HG03565 (cell line): ENCODE measurements around the gene LOX.
A peak's percentile ranks its signal among the peaks of the same experiment; 100 is the strongest.

Experiments used
- ATAC-seq: cut with Tn5 transposase; IDR thresholded peaks from one replicate; pipeline ENCODE4 v1.9.1; 2021; ENCODE audit warnings: mild to moderate bottlenecking, moderate library complexity; ENCODE audit not compliant: unreplicated experiment

Gene LOX, protein sequence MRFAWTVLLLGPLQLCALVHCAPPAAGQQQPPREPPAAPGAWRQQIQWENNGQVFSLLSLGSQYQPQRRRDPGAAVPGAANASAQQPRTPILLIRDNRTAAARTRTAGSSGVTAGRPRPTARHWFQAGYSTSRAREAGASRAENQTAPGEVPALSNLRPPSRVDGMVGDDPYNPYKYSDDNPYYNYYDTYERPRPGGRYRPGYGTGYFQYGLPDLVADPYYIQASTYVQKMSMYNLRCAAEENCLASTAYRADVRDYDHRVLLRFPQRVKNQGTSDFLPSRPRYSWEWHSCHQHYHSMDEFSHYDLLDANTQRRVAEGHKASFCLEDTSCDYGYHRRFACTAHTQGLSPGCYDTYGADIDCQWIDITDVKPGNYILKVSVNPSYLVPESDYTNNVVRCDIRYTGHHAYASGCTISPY

DNA sequence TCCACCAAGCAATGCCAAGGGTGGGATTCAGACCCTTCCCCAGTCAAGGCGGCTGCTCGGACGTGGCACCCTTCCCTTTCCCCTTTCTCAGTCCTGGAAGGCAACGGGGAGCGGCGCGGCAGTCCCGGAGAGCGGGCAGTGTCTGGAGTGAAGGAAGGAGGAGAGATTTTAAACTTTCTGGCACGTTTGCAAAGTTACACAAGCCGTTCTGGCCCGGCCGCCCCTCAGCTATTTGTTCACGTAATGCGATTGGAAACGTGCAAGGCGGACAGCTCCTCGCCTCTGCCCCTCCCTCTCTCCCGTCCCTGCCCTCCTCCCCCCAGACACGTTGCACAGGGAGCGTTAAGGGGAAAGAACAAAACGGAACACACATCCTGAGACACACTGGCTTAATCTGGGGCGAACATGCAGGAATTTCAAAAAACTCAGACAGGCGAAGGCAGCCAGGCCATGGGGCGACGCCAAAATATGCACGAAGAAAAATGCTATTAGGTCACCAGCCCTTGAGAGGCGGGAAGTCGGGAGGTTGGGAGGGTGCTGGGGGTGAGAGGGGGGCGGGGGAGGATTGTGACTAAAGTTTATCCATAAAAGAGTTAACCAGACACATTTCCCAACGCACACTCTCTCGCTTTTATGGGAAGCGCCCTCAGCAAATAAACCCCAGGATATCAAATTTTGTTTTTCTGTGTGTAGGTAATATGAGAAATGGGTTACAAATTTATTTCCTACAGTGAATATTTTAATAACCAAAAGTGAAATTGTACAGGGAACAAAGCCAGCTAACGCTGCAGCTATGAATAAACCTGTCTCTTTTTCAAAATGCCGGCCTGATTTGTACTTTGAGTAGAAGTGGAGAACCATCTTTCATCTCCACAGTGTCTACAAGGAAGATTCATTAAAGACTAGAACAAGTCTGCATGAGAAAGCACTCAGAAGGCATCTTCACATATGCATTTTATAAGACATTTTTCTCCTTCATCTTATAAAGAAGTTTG lies at the start of gene LOX:
LOX (minus strand) TSS at position 144 of the 995 bp plus-strand sequence. CDS start 274 bp downstream, outside the sequence.
- ATAC-seq = no peak

DNA sequence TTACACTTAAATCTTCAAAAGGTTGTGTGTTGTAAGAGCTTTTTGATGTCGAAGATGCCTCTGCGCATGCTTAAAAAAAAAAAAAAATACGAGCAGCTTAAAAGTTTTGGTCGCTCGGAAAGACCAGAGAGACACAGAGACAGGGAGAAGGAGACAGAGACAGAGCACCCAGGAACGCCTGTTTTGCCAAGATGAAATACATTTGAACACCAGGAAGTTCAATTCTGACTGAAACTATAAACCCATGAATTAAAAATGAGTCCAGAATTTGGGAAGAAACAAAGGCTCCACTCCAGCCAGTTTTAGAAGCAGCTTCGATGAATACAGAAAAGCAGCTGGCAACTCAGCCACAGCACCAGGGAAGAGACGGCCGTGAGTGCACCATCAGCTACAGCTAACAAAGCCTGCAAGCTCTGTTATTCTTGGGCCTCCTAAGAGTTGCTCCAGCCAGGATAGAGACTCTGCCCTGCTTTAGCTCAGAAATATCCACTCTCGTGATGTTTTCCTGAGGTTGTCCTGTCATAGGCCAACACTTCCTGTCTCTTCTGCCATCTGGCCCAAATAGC lies 48.8 kb upstream of the LOX start:
- no peak for ATAC-seq

DNA sequence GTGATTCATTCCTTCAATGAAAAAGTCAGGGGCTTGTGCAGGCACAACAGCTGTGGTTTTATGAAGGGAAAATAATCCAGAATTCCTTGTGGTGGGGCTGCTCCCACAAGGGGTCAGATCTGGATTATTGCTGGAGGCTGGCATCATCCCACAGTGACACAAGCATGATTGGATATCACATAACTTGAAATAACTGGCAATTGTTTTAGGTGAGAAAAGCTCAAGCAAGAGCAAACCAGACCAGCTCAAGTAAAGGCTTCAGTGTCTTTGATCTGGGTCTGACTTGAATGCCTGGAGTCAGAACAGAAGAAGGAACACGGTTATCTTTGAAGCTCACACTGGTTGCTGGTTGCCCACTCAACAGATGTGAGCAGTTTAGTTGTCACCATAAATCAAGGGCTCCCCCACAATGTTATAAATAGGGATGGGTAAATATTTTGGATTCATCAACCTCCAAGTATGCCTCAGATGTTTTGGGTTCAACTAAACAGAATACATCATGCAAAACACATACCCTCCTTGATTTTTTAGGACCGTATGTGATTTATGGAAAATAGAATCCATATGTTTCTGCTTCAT lies 48.2 kb upstream of the LOX start:
- no peak for ATAC-seq

DNA sequence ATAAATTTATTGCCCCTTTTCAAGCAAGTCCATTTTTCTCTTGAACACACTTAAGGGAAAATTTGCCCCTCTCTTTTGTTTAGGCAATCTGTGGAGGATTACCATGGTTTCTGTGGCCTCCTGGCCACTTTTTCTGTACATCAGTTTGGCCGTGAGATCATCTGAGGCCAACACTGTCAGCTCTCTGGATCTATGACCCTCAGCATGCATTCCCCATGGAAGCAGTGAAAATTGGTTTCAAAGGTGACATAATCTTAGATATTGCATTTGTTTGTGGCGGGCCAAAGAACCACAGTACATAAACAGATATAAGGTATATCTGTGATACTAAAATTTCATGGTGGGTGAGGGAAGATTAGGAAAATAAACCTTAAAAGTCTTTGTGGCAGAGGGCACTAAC lies 46.7 kb upstream of the LOX start:
- ATAC-seq = no peak

DNA sequence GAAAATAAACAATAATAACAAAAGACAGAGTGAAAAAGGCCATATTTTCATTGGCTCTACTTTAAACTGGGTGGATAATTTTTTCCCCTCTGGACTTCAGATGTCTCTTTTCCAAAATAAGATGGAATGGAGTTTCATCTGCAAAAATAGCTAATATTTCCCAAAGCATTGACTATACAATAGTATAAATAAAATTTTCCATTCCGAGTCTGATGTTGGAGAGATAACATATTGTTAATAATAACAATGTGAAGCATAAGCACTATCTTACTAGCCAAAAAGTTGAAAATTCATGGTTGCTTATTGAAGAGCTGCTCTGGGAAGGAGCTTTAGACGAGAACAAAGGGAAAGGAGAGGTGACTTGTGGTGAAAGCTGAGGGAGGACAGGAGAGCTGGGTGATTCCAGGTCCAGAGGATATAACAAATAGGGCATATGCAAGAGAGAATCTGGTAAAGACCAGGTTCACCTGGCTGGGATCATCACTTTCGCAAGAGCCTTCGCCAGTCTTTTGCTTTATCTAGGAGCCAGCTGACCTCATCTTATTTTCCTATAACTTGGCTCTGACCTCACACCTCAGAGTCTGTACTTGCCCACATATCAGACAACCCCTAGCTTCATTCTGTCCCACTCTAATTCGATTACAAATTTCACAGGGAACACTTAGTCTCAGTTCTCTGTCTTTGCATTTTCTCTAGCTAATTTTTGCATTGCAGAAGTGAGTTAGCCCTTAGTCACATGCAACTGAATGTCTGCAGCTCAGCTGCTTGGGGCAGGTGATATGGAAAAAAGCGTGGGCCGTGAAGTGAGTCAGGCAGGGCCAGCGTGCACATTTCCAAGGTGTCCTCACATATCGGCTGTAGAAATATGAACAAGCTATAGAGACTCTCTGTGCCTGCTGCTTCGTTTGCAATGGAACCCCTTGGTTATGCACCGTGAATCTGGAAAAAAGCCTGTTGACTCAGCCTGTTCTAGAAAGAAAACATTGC lies 43.7 kb upstream of the LOX start:
- no peak for ATAC-seq

DNA sequence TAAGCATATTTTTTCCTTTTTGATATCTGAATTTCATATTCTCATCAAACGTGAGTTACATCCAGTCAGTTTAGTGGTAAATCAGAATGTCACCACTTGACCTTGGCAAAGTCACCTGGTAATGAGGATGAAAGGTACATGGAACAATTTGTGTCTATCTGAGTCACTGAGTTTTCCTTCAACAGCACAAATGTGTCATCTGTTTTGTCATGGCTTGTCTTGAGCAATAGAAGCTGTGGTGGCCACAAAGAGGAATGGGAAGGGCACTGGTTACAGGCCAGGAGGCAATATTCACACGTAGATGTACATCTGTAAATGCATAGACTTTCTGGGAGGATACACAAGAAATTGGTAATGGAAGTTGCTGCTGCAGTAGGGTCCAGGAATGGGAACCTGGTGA lies 42.9 kb upstream of the LOX start:
- ATAC-seq = no peak

DNA sequence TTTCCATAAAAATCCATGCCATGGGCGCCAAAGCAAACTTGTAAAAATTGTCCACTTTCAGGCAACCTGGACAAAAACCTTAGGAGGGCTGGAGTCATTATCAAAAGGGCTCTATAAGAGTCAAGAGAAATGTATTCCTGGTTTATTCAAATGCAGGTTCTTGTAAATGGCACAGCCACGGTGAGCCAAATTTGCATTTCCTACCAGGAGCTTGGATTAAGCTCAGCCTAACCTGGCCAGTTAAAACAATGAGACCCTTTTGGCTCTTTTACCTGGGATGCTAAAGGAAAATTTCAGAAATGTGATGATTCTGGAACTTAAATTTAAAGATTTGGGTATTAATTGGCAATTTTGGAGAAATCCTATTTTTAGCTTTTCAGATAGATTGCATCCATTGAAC lies 42.4 kb upstream of the LOX start:
- ATAC-seq = no peak

DNA sequence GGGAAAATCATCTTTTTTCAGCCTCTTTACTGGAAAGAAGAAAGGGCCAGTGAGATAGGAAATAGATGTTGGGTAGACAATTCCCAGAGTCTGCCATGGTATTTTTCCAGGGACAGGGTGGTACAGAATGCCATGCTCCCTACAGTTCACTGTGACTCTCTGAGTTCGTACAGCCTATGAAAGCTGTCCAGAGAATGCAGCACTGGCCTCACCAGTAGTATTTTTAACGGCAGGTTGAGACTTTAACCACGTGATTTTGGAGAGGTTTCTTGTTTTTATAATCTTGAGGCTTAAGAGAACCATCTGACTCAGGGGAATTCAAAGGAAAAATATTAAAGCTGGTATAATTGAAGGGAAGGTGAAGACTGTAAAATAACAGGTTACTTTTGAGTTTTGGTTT lies 41.1 kb upstream of the LOX start:
- ATAC-seq = no peak

DNA sequence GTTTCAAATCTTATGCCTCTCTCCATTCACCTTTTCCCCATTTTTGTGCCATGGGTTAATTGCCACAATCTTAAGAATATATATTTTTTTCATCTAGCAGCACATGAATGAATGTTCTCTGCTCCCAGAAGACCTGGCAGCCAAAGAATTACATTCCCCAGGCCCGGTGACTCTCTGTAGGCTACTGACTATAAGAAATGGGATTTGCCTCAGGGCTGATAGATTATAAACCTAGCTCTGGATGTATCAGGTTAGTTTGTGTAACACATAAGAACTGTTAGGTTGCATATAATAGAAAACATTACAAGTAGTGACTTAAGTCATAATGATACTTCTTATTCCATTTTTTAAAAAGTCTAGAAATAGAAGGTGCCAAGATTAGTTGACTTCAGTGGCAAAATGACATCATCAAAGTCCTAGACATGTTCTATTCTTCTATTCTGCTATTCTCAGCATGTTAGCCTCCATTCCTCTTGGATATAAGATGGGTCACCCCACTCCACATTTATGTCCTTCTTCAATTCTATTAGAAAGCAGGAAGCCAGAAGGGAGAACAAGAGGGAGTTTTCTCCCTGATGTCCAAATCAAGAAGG lies 40.4 kb upstream of the LOX start:
- no peak for ATAC-seq

DNA sequence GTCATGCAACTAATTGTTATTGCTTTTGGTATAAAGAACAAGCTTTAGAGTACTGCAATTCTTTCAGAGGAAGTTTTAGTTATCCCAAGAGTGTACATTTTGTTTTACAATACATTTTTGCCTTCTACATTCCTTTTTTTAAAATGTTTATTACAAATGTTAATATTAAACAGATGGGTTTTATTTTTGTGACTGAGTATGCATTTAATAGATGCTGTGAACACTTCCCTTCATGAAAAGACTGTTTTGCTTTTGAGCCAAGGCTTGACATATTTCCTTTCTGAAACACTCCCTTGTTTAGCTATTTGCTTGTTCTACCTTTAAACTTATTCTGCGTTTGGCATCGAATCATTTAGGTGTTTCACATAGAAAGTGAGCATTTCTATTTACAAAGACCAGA lies 36.4 kb upstream of the LOX start:
- no peak for ATAC-seq

DNA sequence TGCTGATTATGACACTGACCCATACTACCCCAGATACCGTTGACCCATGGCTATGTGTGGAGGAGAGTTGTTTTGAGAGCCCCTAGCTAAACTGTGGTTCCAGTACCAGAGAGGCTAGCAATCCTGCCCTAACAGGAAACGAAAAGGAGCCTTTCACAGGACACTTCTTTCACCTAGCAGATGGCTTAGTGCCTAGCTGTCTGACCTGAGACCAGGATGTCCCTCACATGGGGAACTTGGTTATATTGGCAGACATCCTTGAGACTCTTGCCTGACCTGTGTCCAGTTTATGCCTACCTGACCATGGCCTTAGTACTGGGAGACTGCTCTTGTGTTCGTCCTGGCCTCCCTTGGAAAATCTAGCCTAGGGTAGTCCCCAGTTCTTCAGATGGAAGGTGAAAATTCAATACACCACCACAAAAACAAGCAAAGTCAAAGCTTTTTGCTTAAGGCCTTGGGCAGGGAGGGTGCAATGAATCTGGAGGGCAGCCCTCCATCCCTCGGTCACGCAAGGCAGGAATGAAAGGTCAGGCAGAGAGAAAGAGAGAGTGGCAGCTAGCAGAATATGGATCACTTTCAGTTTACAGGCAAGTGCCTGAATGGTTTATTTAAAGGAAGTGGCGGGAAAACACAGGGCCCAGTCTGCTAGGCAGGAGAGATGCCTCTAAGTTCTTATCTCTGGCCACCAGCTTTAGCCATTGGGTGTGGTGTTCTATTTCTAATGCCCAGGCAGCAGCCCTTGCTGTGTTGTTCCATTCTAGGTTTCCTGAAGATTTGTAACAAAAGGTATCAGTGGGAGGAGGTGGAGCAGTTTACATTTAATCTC lies 34.9 kb upstream of the LOX start:
- ATAC-seq = no peak

DNA sequence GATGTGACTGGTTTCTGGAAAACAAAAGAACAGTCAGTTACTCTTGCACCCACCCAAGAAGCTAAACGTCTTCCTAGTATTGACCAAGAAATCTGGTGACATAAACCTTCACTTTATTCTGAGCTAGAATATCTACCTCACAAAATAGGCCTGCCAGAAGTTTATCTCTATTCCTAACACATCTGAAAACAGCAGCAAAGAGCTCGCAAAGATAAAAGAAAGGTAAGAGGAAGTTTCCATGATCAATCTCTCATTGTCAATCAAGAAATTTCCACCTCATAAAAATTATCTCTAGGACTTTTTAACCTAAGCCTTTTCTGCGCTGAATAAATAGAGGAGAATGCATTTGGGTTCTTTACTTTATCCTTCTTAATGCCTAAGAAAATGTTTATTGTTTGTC lies 34.0 kb upstream of the LOX start:
- no peak for ATAC-seq

DNA sequence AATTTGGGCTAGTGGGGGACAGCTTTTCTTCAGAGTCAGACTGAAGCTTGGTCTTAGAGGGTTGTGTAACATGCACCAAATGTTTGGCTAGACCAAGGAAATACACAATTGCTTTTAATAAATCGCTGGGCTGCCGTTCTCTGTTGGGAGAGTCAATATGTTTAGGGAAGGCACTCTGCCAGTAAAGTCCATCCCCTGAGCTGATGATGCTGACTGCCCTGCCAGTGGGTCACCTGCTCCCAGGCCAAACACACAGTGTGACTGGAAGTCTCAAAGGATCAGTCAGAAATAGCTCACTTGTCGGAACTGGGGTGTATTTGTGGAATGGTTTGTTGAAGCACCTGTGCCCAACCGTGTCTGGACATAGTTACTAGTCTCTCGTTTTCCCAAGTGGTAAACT lies 33.4 kb upstream of the LOX start:
- no peak for ATAC-seq

DNA sequence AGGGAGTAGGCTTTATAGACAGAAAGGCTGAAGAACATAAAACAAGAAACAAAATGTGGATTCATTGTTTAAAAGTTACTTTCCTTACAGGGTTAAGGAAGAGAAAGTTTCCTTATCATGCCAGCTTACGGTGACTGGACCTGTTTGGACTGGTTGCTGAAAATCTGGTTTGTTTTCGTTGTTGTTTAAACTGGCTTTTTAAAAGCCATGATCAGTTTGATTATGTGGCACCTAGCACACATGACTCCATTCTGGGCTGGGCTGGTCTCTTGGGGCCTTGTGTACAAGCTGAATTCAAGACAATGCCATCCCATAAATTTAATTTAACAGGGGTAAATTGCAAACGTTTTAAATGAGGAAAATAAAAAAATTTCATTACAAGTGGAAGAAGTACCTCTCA lies 32.9 kb upstream of the LOX start:
- no peak for ATAC-seq

DNA sequence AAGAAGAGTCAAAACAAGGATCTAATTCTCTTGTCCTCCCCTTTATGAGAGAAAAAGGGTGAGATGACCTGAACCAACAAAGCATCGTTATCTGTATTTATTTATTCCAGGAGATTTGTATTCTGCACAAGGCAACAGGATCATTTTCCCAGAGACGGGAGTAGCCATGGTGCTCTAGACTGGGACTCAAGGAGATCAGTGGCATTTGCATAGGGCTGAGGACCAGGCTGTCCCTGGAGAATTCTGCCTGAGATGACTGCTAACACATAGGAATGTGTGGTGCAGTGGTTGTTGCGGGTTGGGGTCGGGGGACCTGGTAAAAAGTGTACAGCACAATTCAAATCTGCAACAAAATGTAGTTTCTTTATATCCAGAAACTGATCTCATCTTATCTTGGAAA lies 29.0 kb upstream of the LOX start:
- ATAC-seq = no peak

DNA sequence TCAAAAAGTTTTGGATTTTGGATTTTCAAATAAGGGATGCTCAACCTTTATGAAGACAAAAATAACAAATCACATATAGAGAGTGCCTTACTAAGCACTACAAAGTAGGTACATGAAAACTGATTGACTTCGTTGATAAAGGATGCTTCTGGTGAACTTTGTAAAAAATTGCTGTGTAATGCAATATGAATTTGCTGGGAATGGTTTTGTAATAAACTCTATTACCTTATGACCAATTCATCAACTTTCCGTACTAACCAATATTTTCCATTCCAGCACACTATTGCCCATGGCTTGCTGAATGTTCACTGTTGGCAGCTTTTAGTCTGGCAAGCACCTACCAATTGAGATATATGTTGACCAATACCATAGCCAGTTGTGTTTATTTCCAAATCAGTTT lies 27.9 kb upstream of the LOX start:
- ATAC-seq = no peak

DNA sequence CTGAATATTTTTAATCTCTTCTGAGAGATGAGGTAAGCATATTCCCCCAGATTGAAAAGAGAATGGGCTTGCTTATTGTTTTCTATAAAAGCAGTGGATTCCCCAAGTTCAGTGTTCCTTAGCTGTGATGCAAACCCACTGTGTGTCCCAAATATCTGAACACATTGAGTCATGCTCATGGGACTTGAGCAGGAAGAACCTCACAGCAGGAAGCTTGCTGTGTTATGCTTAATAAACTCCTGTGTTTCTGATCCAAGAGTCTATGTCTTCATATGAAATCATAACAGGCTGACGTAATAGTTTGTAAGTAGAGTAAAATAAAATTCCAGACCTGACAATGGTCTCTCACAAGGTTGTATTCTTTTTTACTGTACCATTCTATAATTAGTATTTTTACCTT lies 24.8 kb upstream of the LOX start:
- ATAC-seq = no peak

DNA sequence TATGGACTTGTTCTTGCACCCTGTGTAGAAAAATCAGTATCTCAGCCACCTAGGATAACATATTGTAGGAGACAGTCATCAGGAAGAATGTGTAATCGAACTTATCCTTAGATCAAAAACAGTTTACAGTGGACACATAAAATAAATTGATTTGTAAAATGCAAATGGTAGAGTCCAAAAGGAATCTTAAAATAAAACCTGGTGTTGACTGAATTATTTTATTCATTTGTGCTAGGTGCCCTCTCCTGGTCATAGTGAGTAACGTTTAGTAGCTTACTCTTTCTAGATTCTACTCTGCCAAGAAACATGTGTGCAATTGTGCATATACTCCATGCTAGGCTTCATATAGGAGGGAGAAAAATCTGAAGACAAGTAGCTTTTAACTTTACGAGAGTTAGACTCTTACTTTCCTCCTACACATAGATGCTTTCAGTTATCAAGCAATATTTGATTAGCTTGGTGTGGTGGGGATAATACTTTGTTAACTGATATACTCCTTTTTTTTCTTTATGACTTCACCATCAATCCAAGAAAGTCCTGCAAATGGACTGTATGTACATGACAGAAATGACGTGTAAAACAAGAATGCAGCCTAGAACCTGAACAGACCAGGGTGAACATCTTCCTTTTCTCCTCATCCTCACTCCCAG lies 23.7 kb upstream of the LOX start:
- peak; percentile 82 for ATAC-seq
